ENCODE results near the gene FBXW11. TPM values are rescaled to one million over a fixed set of nuclear protein-coding genes. Genes with fewer than 3 reads are reported as not detected.

FBXW11 gene
- total RNA-seq, 1 experiment from 2014 or later = 52.0 TPM

DNA sequence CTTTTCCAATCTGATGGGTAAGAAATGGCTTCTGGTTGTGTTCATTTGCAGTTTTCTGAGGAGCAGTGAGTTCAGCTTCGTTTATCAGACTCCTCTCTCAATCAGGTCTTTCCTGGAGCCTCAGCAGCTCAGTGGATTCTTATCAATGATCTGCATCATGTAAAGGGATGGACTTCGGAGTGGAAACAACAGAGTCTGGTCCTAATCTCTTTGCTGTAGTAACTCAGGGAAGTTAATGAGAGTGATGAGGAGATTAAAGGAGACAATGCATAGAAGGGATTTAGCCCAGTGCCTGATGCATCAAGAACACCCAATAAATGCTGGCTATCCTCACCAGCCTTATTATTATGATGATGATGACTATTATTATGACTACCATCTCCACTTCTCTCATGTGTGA lies 173.7 kb downstream of the FBXW11 start:
- RAD21 ChIA-PET (ENCODE audit: low non-redundant PET in 1 of 2, low total read pairs in 2 of 2, uncharacterized antibody in 2 of 2, unreplicated experiment in 2 of 2) = no interaction called here

More for the DNA sequence above, 173.7 kb downstream of the FBXW11 start:
- ChIA-PET CTCF (no interaction called here), POLR2A (no interaction called here)
- no peak overlapping the region for H3K4me3 ChIP-seq (replicated peaks in 1 of 2; ENCODE audit: low read depth in 1 of 2, low read length in 2 of 2)
- H3K4me1 ChIP-seq (ENCODE audit: control insufficient read depth in 1 of 2, insufficient read depth in 2 of 2, low read length in 2 of 2) = peaks cover 0 to 9% of the 10 kb centered on the region in 2 experiments; a peak in 1 of 4 replicates
- intact Hi-C loops (cut with micrococcal nuclease) = no loop called here
- no peaks in the 10 kb centered on the region for H3K9me2 ChIP-seq (ENCODE audit: insufficient read depth)
- no peak overlapping the region for H3K9ac ChIP-seq (ENCODE audit: low read length)
- peaks cover 0 to 4% of the 10 kb centered on the region in 2 experiments; a peak in 1 of 4 replicates for H3K9me3 ChIP-seq (ENCODE audit: control insufficient read depth in 1 of 2, insufficient read depth in 1 of 2, low read depth in 1 of 2, low read length in 2 of 2)
- no peaks in the 10 kb centered on the region for H3K36me3 ChIP-seq (ENCODE audit: control insufficient read depth in 1 of 2, insufficient read depth in 2 of 2, low read length in 2 of 2)
- BruUV-seq (replicated peaks) = no TSS peak
- no peaks in the 10 kb centered on the region for H4K20me1 ChIP-seq (ENCODE audit: insufficient read depth)
- DNase-seq (ENCODE audit: low read depth, low spot score) (no peak), ATAC-seq (no peak)
- TF ChIP-seq, protein P1, sequence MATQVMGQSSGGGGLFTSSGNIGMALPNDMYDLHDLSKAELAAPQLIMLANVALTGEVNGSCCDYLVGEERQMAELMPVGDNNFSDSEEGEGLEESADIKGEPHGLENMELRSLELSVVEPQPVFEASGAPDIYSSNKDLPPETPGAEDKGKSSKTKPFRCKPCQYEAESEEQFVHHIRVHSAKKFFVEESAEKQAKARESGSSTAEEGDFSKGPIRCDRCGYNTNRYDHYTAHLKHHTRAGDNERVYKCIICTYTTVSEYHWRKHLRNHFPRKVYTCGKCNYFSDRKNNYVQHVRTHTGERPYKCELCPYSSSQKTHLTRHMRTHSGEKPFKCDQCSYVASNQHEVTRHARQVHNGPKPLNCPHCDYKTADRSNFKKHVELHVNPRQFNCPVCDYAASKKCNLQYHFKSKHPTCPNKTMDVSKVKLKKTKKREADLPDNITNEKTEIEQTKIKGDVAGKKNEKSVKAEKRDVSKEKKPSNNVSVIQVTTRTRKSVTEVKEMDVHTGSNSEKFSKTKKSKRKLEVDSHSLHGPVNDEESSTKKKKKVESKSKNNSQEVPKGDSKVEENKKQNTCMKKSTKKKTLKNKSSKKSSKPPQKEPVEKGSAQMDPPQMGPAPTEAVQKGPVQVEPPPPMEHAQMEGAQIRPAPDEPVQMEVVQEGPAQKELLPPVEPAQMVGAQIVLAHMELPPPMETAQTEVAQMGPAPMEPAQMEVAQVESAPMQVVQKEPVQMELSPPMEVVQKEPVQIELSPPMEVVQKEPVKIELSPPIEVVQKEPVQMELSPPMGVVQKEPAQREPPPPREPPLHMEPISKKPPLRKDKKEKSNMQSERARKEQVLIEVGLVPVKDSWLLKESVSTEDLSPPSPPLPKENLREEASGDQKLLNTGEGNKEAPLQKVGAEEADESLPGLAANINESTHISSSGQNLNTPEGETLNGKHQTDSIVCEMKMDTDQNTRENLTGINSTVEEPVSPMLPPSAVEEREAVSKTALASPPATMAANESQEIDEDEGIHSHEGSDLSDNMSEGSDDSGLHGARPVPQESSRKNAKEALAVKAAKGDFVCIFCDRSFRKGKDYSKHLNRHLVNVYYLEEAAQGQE (IDR thresholded peaks at IDR 0.05; ENCODE audit: low read depth) = no peak
- TF ChIP-seq, protein P2, sequence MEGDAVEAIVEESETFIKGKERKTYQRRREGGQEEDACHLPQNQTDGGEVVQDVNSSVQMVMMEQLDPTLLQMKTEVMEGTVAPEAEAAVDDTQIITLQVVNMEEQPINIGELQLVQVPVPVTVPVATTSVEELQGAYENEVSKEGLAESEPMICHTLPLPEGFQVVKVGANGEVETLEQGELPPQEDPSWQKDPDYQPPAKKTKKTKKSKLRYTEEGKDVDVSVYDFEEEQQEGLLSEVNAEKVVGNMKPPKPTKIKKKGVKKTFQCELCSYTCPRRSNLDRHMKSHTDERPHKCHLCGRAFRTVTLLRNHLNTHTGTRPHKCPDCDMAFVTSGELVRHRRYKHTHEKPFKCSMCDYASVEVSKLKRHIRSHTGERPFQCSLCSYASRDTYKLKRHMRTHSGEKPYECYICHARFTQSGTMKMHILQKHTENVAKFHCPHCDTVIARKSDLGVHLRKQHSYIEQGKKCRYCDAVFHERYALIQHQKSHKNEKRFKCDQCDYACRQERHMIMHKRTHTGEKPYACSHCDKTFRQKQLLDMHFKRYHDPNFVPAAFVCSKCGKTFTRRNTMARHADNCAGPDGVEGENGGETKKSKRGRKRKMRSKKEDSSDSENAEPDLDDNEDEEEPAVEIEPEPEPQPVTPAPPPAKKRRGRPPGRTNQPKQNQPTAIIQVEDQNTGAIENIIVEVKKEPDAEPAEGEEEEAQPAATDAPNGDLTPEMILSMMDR (IDR thresholded peaks at IDR 0.05 in 2 of 3, conservative IDR thresholded peaks at IDR 0.05 in 1 of 3; ENCODE audit: borderline replicate concordance in 1 of 3, insufficient read depth in 1 of 3, low read depth in 2 of 3, low read length in 2 of 3) = no peak
- H3K27ac ChIP-seq (ENCODE audit: low read depth, low read length) = no peak overlapping the region
- no peaks in the 10 kb centered on the region for H3K27me3 ChIP-seq (ENCODE audit: insufficient read depth, low read length)
- no peak overlapping the region for H2AFZ ChIP-seq (ENCODE audit: low read depth, low read length, poor library complexity, severe bottlenecking)
- no peak overlapping the region for H3K4me2 ChIP-seq (ENCODE audit: low read length)
- H3K79me2 ChIP-seq (ENCODE audit: insufficient read depth, low read length) = no peaks in the 10 kb centered on the region
